SU-DHL-6 (cell line): Measurements from ENCODE around the gene MRPS5.

Source experiments
- H2AFZ ChIP-seq: fragments of 200-600 bp; sonication (generic); 2 replicates; pipeline ENCODE4 v1.6.1; 2014; ENCODE audit warnings: low read depth, mild to moderate bottlenecking, moderate library complexity, mixed read lengths, antibody characterized with exemption, low read length; ENCODE audit not compliant: severe bottlenecking
- H3F3A ChIP-seq: fragments of 200-600 bp; shearing (Covaris generic); 2 replicates; pipeline ENCODE4 v1.6.0; 2016; ENCODE audit warnings: antibody characterized with exemption, mild to moderate bottlenecking; ENCODE audit not compliant: insufficient read depth
- H3K27ac ChIP-seq: fragments of 200-600 bp; sonication (generic); 2 replicates; pipeline ENCODE4 v1.5.1; 2016; ENCODE audit warnings: low read depth, mild to moderate bottlenecking, low read length, moderate library complexity, mixed read lengths
- H3K27me3 ChIP-seq: fragments of 200-600 bp; sonication (generic), shearing (Covaris generic); 2 replicates; pipeline ENCODE4 v1.6.0; 2014; ENCODE audit warnings: mild to moderate bottlenecking, low read length
- H3K36me3 ChIP-seq: fragments of 200-600 bp; sonication (generic); 2 replicates; pipeline ENCODE4 v1.6.1; 2014; ENCODE audit warnings: mild to moderate bottlenecking, low read length, mixed read lengths
- H3K4me2 ChIP-seq: fragments of 300-600, 200-600 bp; shearing (Covaris generic), sonication (generic); 2 replicates; pipeline ENCODE4 v1.6.0; 2014; ENCODE audit warnings: low read length, low read depth, mild to moderate bottlenecking; ENCODE audit not compliant: poor library complexity, severe bottlenecking
- H3K4me3 ChIP-seq: fragments of 200-600 bp; sonication (generic); 2 replicates; pipeline ENCODE4 v1.5.1; 2014; ENCODE audit warnings: antibody characterized with exemption, low read length, mild to moderate bottlenecking, mixed read lengths; ENCODE audit not compliant: insufficient read depth, poor library complexity, severe bottlenecking
- H3K79me2 ChIP-seq: fragments of 200-600 bp; sonication (generic); 2 replicates; pipeline ENCODE4 v1.6.1; 2014; ENCODE audit warnings: mild to moderate bottlenecking, low read length, moderate library complexity; ENCODE audit not compliant: insufficient read depth
- H3K9ac ChIP-seq: fragments of 200-600 bp; sonication (generic); 2 replicates; pipeline ENCODE4 v1.7.0; 2014; ENCODE audit warnings: mild to moderate bottlenecking, low read length
- H3K9me2 ChIP-seq: fragments of 200-600 bp; sonication (generic); replicated peaks from 2 replicates; pipeline ENCODE4 v1.6.1; 2014; ENCODE audit warnings: low read length; ENCODE audit not compliant: insufficient read depth
- H3K9me3 ChIP-seq: fragments of 200-600 bp; sonication (generic); 2 replicates; pipeline ENCODE4 v1.6.1; 2014; ENCODE audit warnings: low read length, mixed read lengths; ENCODE audit not compliant: insufficient read depth
- H4K20me1 ChIP-seq: fragments of 200-600 bp; sonication (generic); 2 replicates; pipeline ENCODE4 v1.6.1; 2014; ENCODE audit warnings: low read depth, mild to moderate bottlenecking, antibody characterized with exemption, low read length, moderate library complexity, mixed read lengths
- EZH2phosphoT487 ChIP-seq: fragments of 200-600 bp; sonication (generic), shearing (Covaris generic); conservative IDR thresholded peaks from 2 replicates; pipeline ENCODE4 v1.6.1; 2018; ENCODE audit warnings: mild to moderate bottlenecking, antibody characterized with exemption, low read length, moderate library complexity, mixed read lengths
- TF ChIP-seq, protein P1 (sequence below): fragments of 200-600 bp; sonication (generic); IDR thresholded peaks from one replicate; pipeline ENCODE4 v1.5.1; 2017; ENCODE audit warnings: antibody characterized with exemption, mild to moderate bottlenecking, low read length, moderate library complexity; ENCODE audit not compliant: insufficient read depth, poor library complexity, severe bottlenecking

Gene MRPS5

GRCh38 chr2:95042472-95043271 is 78.9 kb downstream of the MRPS5 start:
- H3K9me3 ChIP-seq = no peaks in the 10 kb centered on the region
- H3K27ac ChIP-seq = no peak overlapping the region
- H3K4me2 ChIP-seq = no peak overlapping the region
- TF ChIP-seq, protein P1, sequence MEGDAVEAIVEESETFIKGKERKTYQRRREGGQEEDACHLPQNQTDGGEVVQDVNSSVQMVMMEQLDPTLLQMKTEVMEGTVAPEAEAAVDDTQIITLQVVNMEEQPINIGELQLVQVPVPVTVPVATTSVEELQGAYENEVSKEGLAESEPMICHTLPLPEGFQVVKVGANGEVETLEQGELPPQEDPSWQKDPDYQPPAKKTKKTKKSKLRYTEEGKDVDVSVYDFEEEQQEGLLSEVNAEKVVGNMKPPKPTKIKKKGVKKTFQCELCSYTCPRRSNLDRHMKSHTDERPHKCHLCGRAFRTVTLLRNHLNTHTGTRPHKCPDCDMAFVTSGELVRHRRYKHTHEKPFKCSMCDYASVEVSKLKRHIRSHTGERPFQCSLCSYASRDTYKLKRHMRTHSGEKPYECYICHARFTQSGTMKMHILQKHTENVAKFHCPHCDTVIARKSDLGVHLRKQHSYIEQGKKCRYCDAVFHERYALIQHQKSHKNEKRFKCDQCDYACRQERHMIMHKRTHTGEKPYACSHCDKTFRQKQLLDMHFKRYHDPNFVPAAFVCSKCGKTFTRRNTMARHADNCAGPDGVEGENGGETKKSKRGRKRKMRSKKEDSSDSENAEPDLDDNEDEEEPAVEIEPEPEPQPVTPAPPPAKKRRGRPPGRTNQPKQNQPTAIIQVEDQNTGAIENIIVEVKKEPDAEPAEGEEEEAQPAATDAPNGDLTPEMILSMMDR = no peak
- no peak for TF ChIP-seq EZH2phosphoT487
- H3F3A ChIP-seq = no peaks in the 10 kb centered on the region
- H3K4me3 ChIP-seq = no peak overlapping the region
- H3K9ac ChIP-seq = no peak overlapping the region
- H2AFZ ChIP-seq = no peak overlapping the region
- H3K36me3 ChIP-seq = no peaks in the 10 kb centered on the region
- no peaks in the 10 kb centered on the region for H4K20me1 ChIP-seq
- no peaks in the 10 kb centered on the region for H3K9me2 ChIP-seq
- H3K79me2 ChIP-seq = no peaks in the 10 kb centered on the region
- no peaks in the 10 kb centered on the region for H3K27me3 ChIP-seq

DNA sequence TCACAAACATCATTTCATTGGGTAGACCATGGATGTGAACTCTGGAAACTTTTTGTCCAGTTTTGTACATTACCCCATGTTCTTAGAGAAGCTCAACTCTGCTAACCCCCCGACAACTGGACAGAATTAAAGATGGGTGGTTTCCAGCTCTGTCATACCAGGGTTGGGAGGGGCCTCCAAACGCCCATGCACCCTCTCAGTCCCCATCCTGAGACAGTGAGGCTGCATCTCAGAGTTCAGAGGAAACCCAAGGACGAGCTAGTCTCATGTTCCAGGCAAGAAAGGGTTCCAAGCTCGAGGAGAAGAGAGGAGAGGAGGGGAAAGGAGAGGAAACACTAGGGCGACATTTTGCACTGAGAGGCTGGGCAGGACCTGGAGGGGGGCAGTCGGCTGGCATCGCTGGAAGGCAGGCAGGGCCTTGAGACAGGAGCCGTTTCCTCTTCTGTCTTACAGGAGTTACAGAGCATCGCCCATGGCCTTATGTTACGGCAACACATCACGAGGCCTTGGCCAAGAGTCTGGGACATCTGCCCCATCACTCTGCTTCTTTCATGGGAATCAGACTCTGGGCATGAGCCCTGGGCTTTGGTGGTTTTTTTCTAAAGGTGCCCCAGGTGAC is 79.7 kb downstream of the MRPS5 start:
- no peaks in the 10 kb centered on the region for H3F3A ChIP-seq
- H3K36me3 ChIP-seq = no peaks in the 10 kb centered on the region
- H3K9me2 ChIP-seq = no peaks in the 10 kb centered on the region
- no peaks in the 10 kb centered on the region for H3K9me3 ChIP-seq
- H3K27ac ChIP-seq = no peak overlapping the region
- H3K9ac ChIP-seq = no peak overlapping the region
- H3K27me3 ChIP-seq = no peaks in the 10 kb centered on the region
- H3K4me2 ChIP-seq = no peak overlapping the region
- H3K4me3 ChIP-seq = no peak overlapping the region
- H2AFZ ChIP-seq = no peak overlapping the region
- no peak for TF ChIP-seq EZH2phosphoT487
- TF ChIP-seq, protein P1 = no peak
- no peaks in the 10 kb centered on the region for H4K20me1 ChIP-seq
- H3K79me2 ChIP-seq = no peaks in the 10 kb centered on the region

- Histone ChIP-seq H3K36me3 (no peaks in the 10 kb centered on the region), H2AFZ (no peak overlapping the region), H3K9me3 (no peaks in the 10 kb centered on the region), H3K4me2 (no peak overlapping the region), H3K79me2 (no peaks in the 10 kb centered on the region), H3K4me3 (no peak overlapping the region), H4K20me1 (no peaks in the 10 kb centered on the region), H3K27ac (no peak overlapping the region), H3F3A (no peaks in the 10 kb centered on the region), H3K9me2 (no peaks in the 10 kb centered on the region), H3K27me3 (no peaks in the 10 kb centered on the region), H3K9ac (no peak overlapping the region)
- TF ChIP-seq EZH2phosphoT487 = no peak
- TF ChIP-seq, protein P1 = no peak
Observed at GRCh38 chr2:95041060-95041823, 80.4 kb downstream of the MRPS5 start.
